Measurements from ENCODE around the gene NR2E3. TPM values are rescaled to one million over a fixed set of nuclear protein-coding genes. Genes with fewer than 3 reads are reported as not detected.

The NR2E3 gene
- 0.05 TPM in 1 of 2 replicates, not detected in the other for total RNA-seq

GRCh38 chr15:71810256-71811035 lies at the start of gene NR2E3:
TSS of gene NR2E3 (plus strand) at chr15:71810554. CDS start at chr15:71810744, 190 bp downstream.
- DNase-seq: no peak

GRCh38 chr15:71760852-71761251 lies 49.5 kb upstream of the NR2E3 start:
- DNase-seq: no peak

- DNase-seq: peak; percentile 96
Observed at GRCh38 chr15:71761649-71762048, 48.7 kb upstream of the NR2E3 start.

GRCh38 chr15:71768184-71768583 lies 42.2 kb upstream of the NR2E3 start:
- no peak for DNase-seq

GRCh38 chr15:71773206-71773859 lies 37.0 kb upstream of the NR2E3 start:
- no peak for DNase-seq

- no peak for DNase-seq
Observed at GRCh38 chr15:71775856-71776255, 34.5 kb upstream of the NR2E3 start.

GRCh38 chr15:71776304-71776703 lies 34.0 kb upstream of the NR2E3 start:
- no peak for DNase-seq

GRCh38 chr15:71777216-71777943 lies 33.0 kb upstream of the NR2E3 start:
- DNase-seq: no peak

GRCh38 chr15:71779073-71779797 lies 31.1 kb upstream of the NR2E3 start:
- DNase-seq: no peak

GRCh38 chr15:71780115-71780976 lies 30.0 kb upstream of the NR2E3 start:
- peak; percentile 86 for DNase-seq

GRCh38 chr15:71781179-71781964 lies 29.0 kb upstream of the NR2E3 start:
- DNase-seq: no peak

GRCh38 chr15:71781965-71782265 lies 28.4 kb upstream of the NR2E3 start:
- DNase-seq: no peak

- peak; percentile 24 for DNase-seq
Observed at GRCh38 chr15:71782422-71783165, 27.8 kb upstream of the NR2E3 start.

- DNase-seq: peak; percentile 20
Observed at GRCh38 chr15:71784719-71785118, 25.6 kb upstream of the NR2E3 start.

- DNase-seq: no peak
Observed at GRCh38 chr15:71785996-71786395, 24.4 kb upstream of the NR2E3 start.

- DNase-seq: no peak
Observed at GRCh38 chr15:71786673-71787072, 23.7 kb upstream of the NR2E3 start.

GRCh38 chr15:71788646-71789579 lies 21.4 kb upstream of the NR2E3 start:
- DNase-seq: peak; percentile 73

- DNase-seq: no peak
Observed at GRCh38 chr15:71789616-71790015, 20.7 kb upstream of the NR2E3 start.

- peak; percentile 76 for DNase-seq
Observed at GRCh38 chr15:71790081-71790480, 20.3 kb upstream of the NR2E3 start.
